Measurements from ENCODE around the gene C2orf74.

DNA sequence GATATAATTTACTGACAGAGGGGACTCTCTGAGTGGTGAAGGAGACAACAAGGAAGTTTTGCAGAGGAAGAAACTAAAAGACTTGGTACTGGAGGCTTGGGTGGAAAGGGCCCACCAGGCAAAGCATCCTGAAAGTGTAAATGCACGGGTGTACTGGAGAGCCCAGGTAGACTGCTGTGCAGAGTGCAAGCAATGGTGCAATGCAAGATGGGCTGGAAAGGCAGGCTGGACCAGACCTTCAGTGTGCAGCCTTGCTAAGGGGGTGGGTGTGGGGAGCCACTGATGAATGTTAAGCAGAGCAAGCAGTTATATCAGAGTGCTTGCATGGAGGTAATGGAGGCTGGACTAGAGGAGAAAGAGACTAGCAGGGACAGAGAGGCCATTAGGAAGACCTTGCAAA is 10.7 kb downstream of the C2orf74 start:
- TF ChIP-seq EGR1 (IDR thresholded peaks at IDR 0.05) (no peak), EP300 (IDR thresholded peaks at IDR 0.05; ENCODE audit: borderline replicate concordance) (no peak), CEBPB (IDR thresholded peaks at IDR 0.05) (no peak)

Data from Ishikawa (cell line).